Mesendoderm (in vitro differentiated cells): ENCODE measurements around the gene CLIC4.
"Not testable (repeated sequence)": the region's sequence is repeated elsewhere in the genome, so short reads cannot be mapped to it uniquely, and the experiment has no call there.

ENCODE experiments used
- DNase-seq: peaks from one replicate; pipeline ENCODE4 v3.0.0; 2013
- H2AK5ac ChIP-seq: 2 replicates; pipeline ENCODE4 v1.6.1; 2013; ENCODE audit warnings: low read length, inconsistent platforms
- H2BK120ac ChIP-seq: 2 replicates; pipeline ENCODE4 v1.6.1; 2013; ENCODE audit warnings: low read depth, mild to moderate bottlenecking, low read length, moderate library complexity, mixed read lengths
- H2BK15ac ChIP-seq: replicated peaks from 2 replicates; pipeline ENCODE4 v1.6.1; 2013; ENCODE audit warnings: low read depth, mild to moderate bottlenecking, moderate library complexity
- H2BK5ac ChIP-seq: 2 replicates; pipeline ENCODE4 v1.6.1; 2013; ENCODE audit warnings: low read length, inconsistent platforms
- H3K18ac ChIP-seq: 2 replicates; pipeline ENCODE4 v1.6.1; 2013; ENCODE audit warnings: mild to moderate bottlenecking, low read length, mixed read lengths
- H3K23ac ChIP-seq: one replicate; pipeline ENCODE4 v1.6.1; 2013; ENCODE audit warnings: low read length
- H3K27ac ChIP-seq: 2 replicates; pipeline ENCODE4 v1.5.1; 2013; ENCODE audit warnings: low read depth, mild to moderate bottlenecking, inconsistent platforms, low read length, moderate library complexity
- H3K27me3 ChIP-seq: 2 replicates; pipeline ENCODE4 v1.6.1; 2013; ENCODE audit warnings: low read length, control low read depth, mild to moderate bottlenecking, inconsistent platforms; ENCODE audit not compliant: insufficient read depth, poor library complexity
- H3K36me3 ChIP-seq: 2 replicates; pipeline ENCODE4 v1.6.1; 2013; ENCODE audit warnings: low read length, inconsistent platforms; ENCODE audit not compliant: control insufficient read depth, insufficient read depth
- H3K4ac ChIP-seq: one replicate; pipeline ENCODE4 v1.6.1; 2013; ENCODE audit warnings: low read depth, mild to moderate bottlenecking, low read length, moderate library complexity
- H3K4me1 ChIP-seq: 2 replicates; pipeline ENCODE4 v1.6.1; 2013; ENCODE audit warnings: low read depth, low read length, inconsistent platforms; ENCODE audit not compliant: control insufficient read depth
- H3K4me2 ChIP-seq: 2 replicates; pipeline ENCODE4 v1.6.1; 2013; ENCODE audit warnings: low read length
- H3K4me3 ChIP-seq: 2 replicates; pipeline ENCODE4 v1.5.1; 2013; ENCODE audit warnings: mild to moderate bottlenecking, low read length
- H3K56ac ChIP-seq: one replicate; pipeline ENCODE4 v1.6.1; 2013; ENCODE audit warnings: low read length
- H3K79me1 ChIP-seq: 2 replicates; pipeline ENCODE4 v1.6.1; 2013; ENCODE audit warnings: low read length, inconsistent platforms
- H3K79me2 ChIP-seq: 2 replicates; pipeline ENCODE4 v1.6.1; 2013; ENCODE audit warnings: mild to moderate bottlenecking, low read length; ENCODE audit not compliant: control insufficient read depth, insufficient read depth
- H3K9ac ChIP-seq: 2 replicates; pipeline ENCODE4 v1.6.1; 2013; ENCODE audit warnings: low read length, inconsistent platforms
- H4K5ac ChIP-seq: one replicate; pipeline ENCODE4 v1.6.1; 2013; ENCODE audit warnings: low read length
- H4K8ac ChIP-seq: one replicate; pipeline ENCODE4 v1.6.1; 2013; ENCODE audit warnings: low read depth, mild to moderate bottlenecking, control low read depth, low read length, moderate library complexity
- WGBS: extraction: QIAGEN DNeasy Blood & Tissue Kit; methylation state at CpG from one replicate; pipeline ENCODE4 v1.1.7; 2013; ENCODE audit warnings: low lambda C conversion rate, missing lambda C conversion rate; ENCODE audit not compliant: insufficient coverage; ENCODE audit errors: extremely low coverage; 5-methylcytosine and 5-hydroxymethylcytosine counted together

CLIC4 gene

GRCh38 chr1:24728982-24729381 is 16.3 kb upstream of the CLIC4 start:
- Histone ChIP-seq H3K4me1 (peaks cover 7% of the 10 kb centered on the region), H3K56ac (peak overlapping the region; percentile 3), H3K9ac (no peak overlapping the region), H4K5ac (no peak overlapping the region), H2BK120ac (no peak overlapping the region), H3K27ac (no peak overlapping the region), H2BK5ac (no peak overlapping the region), H3K79me1 (no peaks in the 10 kb centered on the region), H3K4me2 (no peak overlapping the region), H3K79me2 (no peaks in the 10 kb centered on the region), H2BK15ac (no peak overlapping the region), H4K8ac (no peak overlapping the region), H3K4ac (no peak overlapping the region), H2AK5ac (peak overlapping the region; percentile 62), H3K36me3 (no peaks in the 10 kb centered on the region), H3K23ac (no peak overlapping the region), H3K18ac (no peak overlapping the region), H3K4me3 (no peak overlapping the region), H3K27me3 (no peaks in the 10 kb centered on the region)
- no CpG with 5 or more reads among the region's 10 CpGs for WGBS
- no peak for DNase-seq

DNA sequence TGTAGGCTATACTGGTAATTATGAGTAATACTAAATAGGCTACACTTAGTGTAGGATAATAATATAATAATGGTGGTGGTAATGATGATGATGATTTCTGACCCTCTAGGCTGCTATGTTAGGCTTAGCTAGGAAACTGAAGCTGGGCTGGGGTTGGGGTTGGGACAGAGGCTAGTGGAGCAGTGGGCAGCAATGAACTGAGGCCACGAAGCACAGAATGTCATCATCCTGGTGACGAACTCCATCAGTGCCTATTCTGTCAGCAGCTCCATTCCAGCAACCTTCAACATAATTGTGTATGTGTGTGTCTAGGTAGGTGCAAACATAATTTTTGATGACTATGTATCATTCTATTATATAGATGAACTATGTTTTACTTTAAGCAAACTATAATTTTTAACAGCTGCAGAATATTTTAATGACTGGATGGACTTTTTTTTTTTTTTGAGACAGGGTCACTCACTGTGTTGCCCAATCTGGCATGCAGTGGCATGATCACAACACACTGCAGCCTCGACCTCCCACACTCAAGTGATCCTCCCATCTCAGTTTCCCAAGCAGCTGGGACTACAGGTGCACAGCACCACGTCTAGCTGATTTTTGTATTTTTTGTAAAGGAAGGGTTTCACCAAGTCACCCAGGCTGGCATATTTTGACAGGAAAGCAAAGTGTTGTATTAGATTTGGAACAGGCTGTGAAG is 12.9 kb upstream of the CLIC4 start:
- no peaks in the 10 kb centered on the region for H3K79me1 ChIP-seq
- H3K36me3 ChIP-seq, result no peaks in the 10 kb centered on the region
- H3K27ac ChIP-seq, result no peak overlapping the region
- H2BK120ac ChIP-seq, result no peak overlapping the region
- no peak overlapping the region for H3K23ac ChIP-seq
- no peak for DNase-seq
- no peaks in the 10 kb centered on the region for H3K27me3 ChIP-seq
- no peak overlapping the region for H3K4me2 ChIP-seq
- H3K4me1 ChIP-seq, result peaks cover 13% of the 10 kb centered on the region
- no peak overlapping the region for H3K4me3 ChIP-seq
- no peak overlapping the region for H2BK5ac ChIP-seq
- no peaks in the 10 kb centered on the region for H3K79me2 ChIP-seq
- H2BK15ac ChIP-seq, result no peak overlapping the region
- H3K56ac ChIP-seq, result no peak overlapping the region
- no peak overlapping the region for H4K5ac ChIP-seq
- no peak overlapping the region for H3K4ac ChIP-seq
- H4K8ac ChIP-seq, result no peak overlapping the region
- no peak overlapping the region for H3K18ac ChIP-seq
- no peak overlapping the region for H3K9ac ChIP-seq
- no peak overlapping the region for H2AK5ac ChIP-seq
- WGBS, result no CpG with 5 or more reads among the region's 4 CpGs

- H2BK5ac ChIP-seq, H3K23ac ChIP-seq, H3K79me2 ChIP-seq, H3K18ac ChIP-seq, H3K79me1 ChIP-seq, H2AK5ac ChIP-seq, H3K36me3 ChIP-seq, H2BK120ac ChIP-seq, H4K5ac ChIP-seq, H3K9ac ChIP-seq, H3K4ac ChIP-seq, H3K27ac ChIP-seq, H3K27me3 ChIP-seq, H3K4me2 ChIP-seq, H2BK15ac ChIP-seq, H3K56ac ChIP-seq, H3K4me3 ChIP-seq, H4K8ac ChIP-seq, DNase-seq: not testable (repeated sequence)
- no CpG with 5 or more reads among the region's 7 CpGs for WGBS
- H3K4me1 ChIP-seq, result peaks cover 13% of the 10 kb centered on the region
These were observed 11.9 kb upstream of the CLIC4 start for GRCh38 chr1:24733342-24733741.

DNA sequence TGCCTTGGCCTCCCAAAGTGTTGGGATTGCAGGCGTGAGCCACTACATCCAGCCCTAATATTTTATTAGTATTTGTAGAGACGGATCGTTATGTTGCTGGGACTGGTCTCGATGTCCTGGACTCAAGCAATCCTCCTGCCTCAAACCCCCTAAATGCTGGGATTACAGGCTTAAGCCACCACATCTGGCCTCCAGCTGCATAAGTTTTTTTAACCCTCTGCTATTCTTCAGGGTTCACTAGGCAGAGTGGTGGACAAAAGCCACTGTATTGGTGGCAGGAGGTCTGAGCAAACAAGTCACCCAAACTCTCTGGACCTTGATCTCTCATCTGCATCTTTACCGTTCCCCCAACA is 10.1 kb upstream of the CLIC4 start:
- Histone ChIP-seq H2AK5ac (no peak overlapping the region), H3K23ac (no peak overlapping the region), H3K4ac (peak overlapping the region; percentile 89), H3K79me2 (no peaks in the 10 kb centered on the region), H3K27ac (peak overlapping the region; percentile 8), H4K8ac (no peak overlapping the region), H2BK5ac (peak overlapping the region; percentile 89), H3K56ac (peak overlapping the region; percentile 83), H2BK15ac (no peak overlapping the region), H3K36me3 (no peaks in the 10 kb centered on the region), H3K4me2 (no peak overlapping the region), H3K79me1 (no peaks in the 10 kb centered on the region), H3K9ac (peak overlapping the region; percentile 26), H4K5ac (peak overlapping the region; percentile 2), H3K27me3 (no peaks in the 10 kb centered on the region), H2BK120ac (peak overlapping the region; percentile 34), H3K4me3 (no peak overlapping the region), H3K18ac (peak overlapping the region; percentile 33), H3K4me1 (peaks cover 13% of the 10 kb centered on the region)
- peak; percentile 38 for DNase-seq
- WGBS, result no CpG with 5 or more reads among the region's 5 CpGs

DNA sequence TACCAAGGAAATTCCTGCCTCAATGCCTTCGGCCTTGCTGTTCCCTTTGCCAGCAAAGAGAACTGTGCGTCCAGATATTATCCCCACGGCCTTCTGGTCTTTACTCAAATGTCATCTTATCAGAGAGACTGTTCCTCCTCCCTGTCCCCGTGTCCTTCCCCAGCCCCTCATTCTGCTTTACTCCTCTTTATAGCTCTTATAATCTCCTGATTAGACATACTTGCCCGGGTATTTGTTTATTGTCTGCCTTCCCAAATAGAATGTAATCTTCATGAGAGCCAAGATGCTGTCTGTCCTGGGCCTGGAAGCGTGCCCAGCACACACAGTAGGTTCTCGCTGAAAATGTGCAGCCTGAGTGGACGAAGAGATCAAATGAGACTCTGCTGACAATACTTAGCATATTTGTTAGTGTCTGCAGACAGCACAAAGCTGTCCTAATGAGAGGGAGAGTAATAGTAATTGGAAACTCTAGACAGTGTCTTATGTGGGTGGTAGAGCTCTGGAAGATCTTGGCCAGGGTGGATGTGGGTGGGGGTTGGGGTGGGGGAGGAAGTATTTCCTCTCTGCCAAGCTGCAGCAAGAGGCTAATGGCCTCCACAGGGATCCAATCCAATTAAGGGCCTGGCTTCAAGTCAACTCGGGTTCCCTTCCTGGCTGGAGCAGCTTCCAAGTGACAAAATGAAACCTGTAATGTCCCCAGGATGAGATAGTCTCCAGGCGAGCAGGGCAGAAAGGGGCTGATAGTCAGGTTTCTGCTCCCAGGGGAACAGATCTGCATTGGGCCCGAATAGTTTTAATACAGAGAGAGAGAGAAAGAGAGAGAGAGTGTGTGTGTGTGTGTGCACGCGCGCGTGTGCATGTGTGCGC is 9.5 kb upstream of the CLIC4 start:
- WGBS, result no CpG with 5 or more reads among the region's 16 CpGs
- H3K9ac ChIP-seq, result peak overlapping the region; percentile 26
- no peaks in the 10 kb centered on the region for H3K36me3 ChIP-seq
- peak overlapping the region; percentile 57 for H3K18ac ChIP-seq
- H3K4me2 ChIP-seq, result no peak overlapping the region
- H3K79me2 ChIP-seq, result no peaks in the 10 kb centered on the region
- H4K5ac ChIP-seq, result peak overlapping the region; percentile 2
- H4K8ac ChIP-seq, result peak overlapping the region; percentile 7
- peak overlapping the region; percentile 89 for H3K4ac ChIP-seq
- peak overlapping the region; percentile 83 for H3K56ac ChIP-seq
- H2BK15ac ChIP-seq, result no peak overlapping the region
- peak; percentile 93 for DNase-seq
- H3K4me3 ChIP-seq, result no peak overlapping the region
- no peaks in the 10 kb centered on the region for H3K79me1 ChIP-seq
- peaks cover 10% of the 10 kb centered on the region for H3K4me1 ChIP-seq
- H3K23ac ChIP-seq, result peak overlapping the region; percentile 11
- H2BK5ac ChIP-seq, result peak overlapping the region; percentile 89
- H2AK5ac ChIP-seq, result peak overlapping the region; percentile 1
- H2BK120ac ChIP-seq, result peak overlapping the region; percentile 18
- no peaks in the 10 kb centered on the region for H3K27me3 ChIP-seq
- peak overlapping the region; percentile 82 for H3K27ac ChIP-seq
